ENCODE results near the gene AFAP1L1. TPM values are rescaled to one million over a fixed set of nuclear protein-coding genes. Genes with fewer than 3 reads are reported as not detected.

Gene AFAP1L1
- total RNA-seq (1.2 and 1.3 TPM in 2 replicates), polyA plus RNA-seq (1.8 and 2.3 TPM in 2 replicates)

- Histone ChIP-seq H4K20me1 (ENCODE audit: insufficient read depth, poor library complexity, severe bottlenecking) (no peaks in the 10 kb centered on the region), H3K4me2 (peak within 1 kb of the TSS; percentile 96), H3K9me2 (replicated peaks; ENCODE audit: insufficient read depth) (no peaks in the 10 kb centered on the region), H3K4me1 (ENCODE audit: insufficient read depth) (no peaks in the 10 kb centered on the region), H3K27me3 (peaks cover 18% of the 10 kb centered on the region), H3K9me3 (ENCODE audit: low read depth) (no peaks in the 10 kb centered on the region), H3K79me2 (no peaks in the 10 kb centered on the region), H2AFZ (peak within 1 kb of the TSS; percentile 88), H3K4me3 (peak within 1 kb of the TSS; percentile 9), H3K27ac (no peak within 1 kb of the TSS), H3K36me3 (replicated peaks; ENCODE audit: insufficient read depth, low read depth) (no peaks in the 10 kb centered on the region)
- 1% methylated on average over 49 of the region's 81 CpGs for WGBS (ENCODE audit: low lambda C conversion rate, missing lambda C conversion rate)
- peak; percentile 71 for DNase-seq (ENCODE audit: low spot score)
- no peak for TF ChIP-seq EZH2phosphoT487 (IDR thresholded peaks at IDR 0.05; ENCODE audit: low read depth, severe bottlenecking, unreplicated experiment)
- TF ChIP-seq EZH2 (IDR thresholded peaks at IDR 0.05; ENCODE audit: borderline replicate concordance): peak; percentile 60
Observed at GRCh38 chr5:149271716-149272563, at the start of gene AFAP1L1. TSS of gene AFAP1L1 (plus strand) at chr5:149271859. CDS start at chr5:149271969, 110 bp downstream.

DNA sequence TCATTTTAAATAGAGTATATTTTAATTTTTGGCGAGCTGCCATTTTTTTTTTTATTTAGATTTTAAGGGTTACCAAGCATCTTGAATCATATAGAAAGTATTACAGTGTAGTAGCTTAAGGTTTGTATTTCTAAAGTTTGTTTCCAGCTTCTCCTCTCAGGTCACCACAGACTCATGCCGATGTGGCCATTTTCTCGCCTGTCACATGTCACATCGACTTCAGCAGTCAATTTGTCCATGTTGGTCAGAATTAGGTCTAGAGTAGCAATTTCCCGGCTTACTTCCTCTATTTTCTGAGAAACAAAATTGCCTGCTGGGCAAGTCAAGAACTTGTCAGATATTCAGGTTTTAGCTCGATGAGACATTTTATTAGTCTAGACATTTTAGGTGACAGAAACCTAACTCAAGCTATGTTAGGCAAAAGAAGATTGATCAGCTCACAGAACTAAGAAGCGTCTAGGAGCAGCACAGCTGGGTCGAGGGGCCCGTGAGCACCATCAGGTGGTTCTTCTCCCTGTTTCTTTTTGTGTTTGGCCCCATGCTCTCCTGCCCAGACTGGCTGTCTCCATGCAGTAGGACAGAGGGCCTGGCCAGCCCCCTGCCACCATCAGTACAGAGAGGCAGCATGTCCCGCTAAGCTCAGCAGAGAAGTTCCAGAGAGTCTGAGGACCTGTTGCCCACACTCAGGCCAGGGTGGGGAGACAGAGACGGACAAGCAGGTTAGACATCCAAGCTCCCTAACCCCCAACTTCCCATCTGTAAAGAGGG lies 48.4 kb upstream of the AFAP1L1 start:
- no peak for DNase-seq (ENCODE audit: low spot score)
- no peaks in the 10 kb centered on the region for H3K9me2 ChIP-seq (replicated peaks; ENCODE audit: insufficient read depth)
- no peaks in the 10 kb centered on the region for H3K27me3 ChIP-seq
- no peak overlapping the region for H3K27ac ChIP-seq
- no peak overlapping the region for H2AFZ ChIP-seq
- H3K4me1 ChIP-seq (ENCODE audit: insufficient read depth): peaks cover 3% of the 10 kb centered on the region
- no peaks in the 10 kb centered on the region for H3K79me2 ChIP-seq
- H3K36me3 ChIP-seq (replicated peaks; ENCODE audit: insufficient read depth, low read depth): no peaks in the 10 kb centered on the region
- TF ChIP-seq EZH2 (IDR thresholded peaks at IDR 0.05; ENCODE audit: borderline replicate concordance) (no peak), EZH2phosphoT487 (IDR thresholded peaks at IDR 0.05; ENCODE audit: low read depth, severe bottlenecking, unreplicated experiment) (no peak)
- TF ChIP-seq, protein P1, sequence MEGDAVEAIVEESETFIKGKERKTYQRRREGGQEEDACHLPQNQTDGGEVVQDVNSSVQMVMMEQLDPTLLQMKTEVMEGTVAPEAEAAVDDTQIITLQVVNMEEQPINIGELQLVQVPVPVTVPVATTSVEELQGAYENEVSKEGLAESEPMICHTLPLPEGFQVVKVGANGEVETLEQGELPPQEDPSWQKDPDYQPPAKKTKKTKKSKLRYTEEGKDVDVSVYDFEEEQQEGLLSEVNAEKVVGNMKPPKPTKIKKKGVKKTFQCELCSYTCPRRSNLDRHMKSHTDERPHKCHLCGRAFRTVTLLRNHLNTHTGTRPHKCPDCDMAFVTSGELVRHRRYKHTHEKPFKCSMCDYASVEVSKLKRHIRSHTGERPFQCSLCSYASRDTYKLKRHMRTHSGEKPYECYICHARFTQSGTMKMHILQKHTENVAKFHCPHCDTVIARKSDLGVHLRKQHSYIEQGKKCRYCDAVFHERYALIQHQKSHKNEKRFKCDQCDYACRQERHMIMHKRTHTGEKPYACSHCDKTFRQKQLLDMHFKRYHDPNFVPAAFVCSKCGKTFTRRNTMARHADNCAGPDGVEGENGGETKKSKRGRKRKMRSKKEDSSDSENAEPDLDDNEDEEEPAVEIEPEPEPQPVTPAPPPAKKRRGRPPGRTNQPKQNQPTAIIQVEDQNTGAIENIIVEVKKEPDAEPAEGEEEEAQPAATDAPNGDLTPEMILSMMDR (IDR thresholded peaks at IDR 0.05; ENCODE audit: poor library complexity): no peak
- 88% methylated on average over 11 of the region's 11 CpGs for WGBS (ENCODE audit: low lambda C conversion rate, missing lambda C conversion rate)
- H3K9me3 ChIP-seq (ENCODE audit: low read depth): no peaks in the 10 kb centered on the region
- no peak overlapping the region for H3K4me2 ChIP-seq
- H3K4me3 ChIP-seq: no peak overlapping the region
- H4K20me1 ChIP-seq (ENCODE audit: insufficient read depth, poor library complexity, severe bottlenecking): no peaks in the 10 kb centered on the region

DNA sequence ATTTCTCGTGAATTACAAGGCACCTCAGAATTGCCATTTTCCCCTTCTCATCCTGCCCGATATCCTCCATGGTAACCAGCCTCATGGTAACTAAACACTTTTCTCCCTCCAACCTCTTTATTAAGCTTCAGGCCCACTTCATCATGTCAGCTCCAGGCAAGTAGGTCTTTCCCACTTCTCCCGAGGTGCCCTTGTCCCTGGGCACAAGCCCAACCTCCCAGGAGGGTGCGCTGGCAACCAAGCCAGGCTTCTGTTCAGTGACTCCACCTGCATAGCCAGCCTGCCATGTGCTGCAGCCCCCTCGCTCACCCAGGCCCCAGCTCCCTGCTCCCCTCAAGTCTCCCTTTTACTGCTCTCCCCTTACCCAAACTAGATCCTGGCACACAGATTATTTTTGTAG lies 47.4 kb upstream of the AFAP1L1 start:
- no peak for DNase-seq (ENCODE audit: low spot score)
- Histone ChIP-seq H3K36me3 (replicated peaks; ENCODE audit: insufficient read depth, low read depth) (no peaks in the 10 kb centered on the region), H3K27ac (no peak overlapping the region), H3K4me1 (ENCODE audit: insufficient read depth) (peaks cover 3% of the 10 kb centered on the region), H3K4me3 (no peak overlapping the region), H4K20me1 (ENCODE audit: insufficient read depth, poor library complexity, severe bottlenecking) (no peaks in the 10 kb centered on the region), H3K9me2 (replicated peaks; ENCODE audit: insufficient read depth) (no peaks in the 10 kb centered on the region), H3K79me2 (no peaks in the 10 kb centered on the region), H3K27me3 (no peaks in the 10 kb centered on the region), H2AFZ (no peak overlapping the region), H3K4me2 (no peak overlapping the region), H3K9me3 (ENCODE audit: low read depth) (no peaks in the 10 kb centered on the region)
- no peak for TF ChIP-seq EZH2 (IDR thresholded peaks at IDR 0.05; ENCODE audit: borderline replicate concordance)
- TF ChIP-seq, protein P1 (IDR thresholded peaks at IDR 0.05; ENCODE audit: poor library complexity): no peak
- no peak for TF ChIP-seq EZH2phosphoT487 (IDR thresholded peaks at IDR 0.05; ENCODE audit: low read depth, severe bottlenecking, unreplicated experiment)
- WGBS (ENCODE audit: low lambda C conversion rate, missing lambda C conversion rate): 89% methylated on average over 5 of the region's 5 CpGs
